NCI-H345 (cell line): ENCODE results near the gene RBM19.

Source experiments
- DNase-seq: peaks from one replicate; lab custom pipeline; 2025; lab: John Stamatoyannopoulos, UW

Gene RBM19

GRCh38 chr12:113882690-113883089 lies 83.4 kb downstream of the RBM19 start:
- no peak for DNase-seq

DNA sequence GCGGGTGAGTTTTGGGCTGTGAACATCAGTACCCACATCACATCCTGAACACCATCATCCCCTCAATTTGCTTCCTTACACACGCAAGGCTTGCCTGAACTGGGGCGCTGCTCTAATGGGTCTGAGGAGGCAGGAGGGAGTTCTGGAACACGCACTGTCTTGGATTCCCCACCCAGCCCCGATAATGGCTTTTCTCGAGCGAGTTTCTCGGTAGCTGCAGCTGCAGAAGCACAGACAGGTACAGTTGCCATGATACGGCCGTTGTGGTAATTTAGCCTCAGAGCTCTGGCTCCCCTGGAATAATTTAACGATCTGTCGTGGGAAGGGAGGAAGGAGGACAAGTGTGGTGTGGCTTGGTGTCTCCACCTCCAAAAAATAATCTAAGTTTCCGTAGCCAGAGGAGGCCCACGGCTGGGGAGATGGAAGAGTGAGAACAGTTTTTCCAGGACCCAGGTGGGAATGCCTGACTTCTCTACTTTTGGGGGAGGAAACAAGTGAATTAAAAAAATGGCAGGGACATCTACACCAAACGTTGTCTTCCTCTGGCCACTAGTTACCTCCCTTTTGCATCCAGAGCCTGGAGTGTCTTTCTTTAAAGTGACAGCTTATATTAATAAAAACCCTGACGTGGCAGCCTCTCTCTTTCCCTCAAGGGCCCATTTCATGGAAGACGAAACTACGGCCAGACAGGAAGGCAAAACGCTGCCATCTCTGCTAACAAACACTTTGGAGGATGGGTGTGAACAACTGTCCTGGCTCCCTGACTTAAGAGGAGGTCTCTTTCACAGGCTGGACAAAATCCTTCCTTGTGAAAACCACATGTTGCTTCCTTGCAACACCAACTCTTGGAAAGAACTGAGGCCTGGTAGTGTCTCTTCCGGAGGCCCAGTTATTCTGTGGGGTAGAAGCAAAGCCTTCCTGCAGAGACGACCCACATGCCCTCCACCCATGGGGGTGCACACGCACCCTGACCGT lies 84.8 kb downstream of the RBM19 start:
- no peak for DNase-seq

DNA sequence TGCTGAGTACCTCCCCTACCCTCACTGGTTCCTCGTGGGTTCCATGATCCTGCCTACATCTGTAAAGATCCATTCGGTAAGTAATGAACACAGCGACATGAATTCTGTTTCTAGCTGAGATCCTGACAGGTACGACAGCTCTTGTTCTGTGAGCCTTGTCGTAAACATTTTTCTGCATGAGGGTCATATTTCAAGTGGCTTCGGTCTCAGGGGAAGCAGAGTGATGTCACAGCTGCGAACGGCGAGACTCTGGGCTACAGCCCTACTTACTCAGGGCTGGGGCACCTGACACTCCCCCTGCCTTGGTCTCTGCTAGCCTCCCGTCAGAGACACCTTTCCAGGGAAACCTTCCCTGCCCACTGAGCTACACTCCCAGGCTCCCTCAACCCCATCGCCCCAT lies 85.8 kb downstream of the RBM19 start:
- peak; percentile 30 for DNase-seq

GRCh38 chr12:113879658-113880057 lies 86.5 kb downstream of the RBM19 start:
- no peak for DNase-seq

DNA sequence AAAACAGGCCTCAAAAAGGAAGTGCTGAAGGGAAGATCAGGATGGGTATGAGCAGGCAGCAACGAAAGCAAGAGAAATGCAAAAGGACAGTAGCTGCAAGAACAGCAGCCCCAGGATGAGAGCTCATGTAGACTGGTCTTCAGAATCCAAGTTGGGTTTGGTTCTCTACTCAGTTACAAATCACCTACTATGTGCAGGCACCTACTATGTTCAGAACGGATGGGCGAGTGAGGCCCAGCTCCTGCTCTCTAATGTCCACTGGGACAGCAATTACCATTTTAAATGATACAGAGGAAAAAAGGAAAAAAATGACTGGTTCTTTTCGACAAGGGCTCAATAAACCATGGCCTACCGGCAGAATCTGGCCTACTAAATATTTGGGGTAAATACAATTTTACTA lies 88.5 kb downstream of the RBM19 start:
- no peak for DNase-seq

DNA sequence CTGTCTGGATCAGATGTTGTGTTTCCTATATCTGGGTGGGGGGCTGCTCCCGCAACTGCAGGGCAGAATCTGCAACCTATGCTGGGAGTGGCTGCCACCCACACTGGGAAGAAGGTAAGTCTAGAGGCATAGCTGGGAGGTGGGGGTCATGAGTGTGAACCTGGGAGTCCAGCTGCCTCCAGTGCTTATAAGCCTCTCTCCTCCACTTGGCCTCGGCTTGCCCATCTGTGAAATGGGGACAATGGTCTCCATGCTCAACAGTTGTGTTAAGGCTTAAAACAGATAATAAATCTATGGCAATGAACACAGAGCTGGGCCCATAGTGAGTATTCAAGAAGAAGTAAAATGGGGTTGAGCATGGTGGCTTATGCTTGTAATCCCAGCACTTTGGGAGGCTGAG lies 90.0 kb downstream of the RBM19 start:
- DNase-seq, result no peak

DNA sequence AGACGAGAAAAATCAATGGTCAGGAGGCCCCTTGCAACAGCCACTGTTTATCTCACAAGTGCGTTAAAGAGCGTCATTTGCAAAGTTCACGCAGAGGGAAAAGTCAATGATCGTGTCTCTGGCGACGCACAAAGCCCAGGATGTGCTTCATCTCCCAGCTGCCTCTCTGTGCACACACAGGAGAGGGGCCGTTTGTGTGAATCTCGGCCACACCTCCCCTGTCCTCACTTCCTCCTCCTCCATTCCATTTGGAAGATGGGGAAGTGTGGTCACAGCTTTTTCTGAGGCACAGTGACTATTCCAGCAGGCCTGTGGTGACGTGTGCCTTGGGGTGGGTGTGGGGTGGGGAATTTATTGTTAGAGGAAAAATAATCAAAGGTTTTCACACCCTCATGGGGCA lies 90.4 kb downstream of the RBM19 start:
- DNase-seq, result peak; percentile 31

DNA sequence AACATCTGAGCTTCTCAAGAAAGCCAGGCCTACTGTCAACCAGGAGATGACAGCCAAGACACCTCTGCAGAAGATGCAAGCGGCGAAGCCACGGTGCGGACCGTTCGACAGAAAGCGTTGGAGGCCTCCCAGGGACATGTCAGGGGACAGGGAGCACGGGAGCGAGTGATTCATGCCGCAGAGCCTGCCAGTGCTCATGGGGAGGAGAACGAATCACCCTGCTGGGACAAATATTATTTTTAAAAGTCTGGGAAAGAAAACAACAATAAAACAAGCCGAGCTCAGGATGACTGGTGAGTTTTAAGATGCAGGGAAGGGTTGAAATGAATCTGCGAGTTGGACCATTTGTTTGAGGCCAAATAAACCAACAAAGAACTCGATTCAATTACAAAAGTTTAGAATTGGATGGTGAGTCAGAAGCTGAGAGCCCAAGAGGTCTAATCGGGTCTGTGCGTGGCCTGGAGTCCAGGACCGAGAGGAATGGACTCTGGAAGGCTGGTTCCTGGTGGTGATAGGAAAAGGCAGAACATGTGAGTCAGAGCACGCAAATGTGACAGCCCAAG lies 91.0 kb downstream of the RBM19 start:
- DNase-seq, result no peak

DNA sequence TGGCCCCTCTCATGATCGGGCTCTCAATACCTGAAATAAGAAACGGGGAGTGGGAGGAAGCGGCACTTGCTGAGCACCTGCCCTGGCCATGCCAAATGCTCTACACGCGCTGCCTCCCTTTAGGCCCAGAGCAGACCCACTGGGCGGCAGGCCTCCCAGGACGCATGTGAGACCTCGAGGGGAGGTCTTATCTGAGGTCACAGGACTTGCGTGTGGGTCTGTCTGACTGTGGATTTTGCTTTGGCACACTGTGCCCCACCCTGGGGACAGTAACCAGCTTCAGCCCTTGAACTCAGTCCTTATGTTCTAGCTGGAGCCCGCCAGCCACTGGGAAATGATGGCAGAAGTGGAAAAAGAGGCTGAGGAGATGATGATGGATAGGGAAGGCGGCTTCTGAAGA lies 91.8 kb downstream of the RBM19 start:
- DNase-seq, result no peak

- DNase-seq, result no peak
Observed at GRCh38 chr12:113873740-113874139, 92.4 kb downstream of the RBM19 start.

GRCh38 chr12:113870890-113871289 lies 95.2 kb downstream of the RBM19 start:
- DNase-seq, result no peak

DNA sequence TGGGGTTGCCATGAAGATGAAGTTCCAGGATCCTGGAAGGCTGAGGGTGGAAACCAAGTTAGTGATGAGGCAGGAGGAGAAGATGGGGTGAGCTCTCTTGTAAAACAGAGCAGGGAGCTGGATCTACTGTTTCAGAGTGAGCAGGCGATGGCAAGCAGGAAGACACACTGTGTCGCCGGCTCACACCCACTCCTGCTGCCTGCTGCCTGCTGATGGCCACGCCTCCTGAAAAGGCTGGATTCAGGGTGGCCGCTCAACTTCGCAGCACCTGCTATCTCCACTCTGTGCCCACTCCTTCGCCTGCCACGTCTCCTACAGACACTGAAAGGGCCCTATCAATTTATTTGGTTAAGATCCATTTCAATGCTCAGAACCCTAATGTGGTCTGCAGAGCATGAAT lies 96.1 kb downstream of the RBM19 start:
- no peak for DNase-seq

DNA sequence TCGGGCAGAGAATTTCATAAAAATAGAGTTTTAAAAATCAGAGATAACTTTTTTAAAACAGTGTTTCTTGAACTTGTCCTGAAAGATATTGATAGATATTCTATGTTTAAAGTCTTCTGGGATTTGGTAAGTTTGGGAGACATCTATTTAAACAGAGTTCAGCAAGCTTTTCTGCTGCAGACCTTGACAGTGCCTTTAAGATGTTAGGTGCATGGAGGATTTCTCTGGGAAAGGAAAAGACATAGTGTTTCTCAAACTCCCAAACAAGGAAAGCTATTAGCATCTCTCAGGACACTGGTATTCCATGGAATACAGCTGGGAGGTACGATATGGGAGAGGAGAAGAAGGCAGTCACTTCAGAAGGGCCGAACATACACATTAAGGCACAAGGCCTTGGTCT lies 97.8 kb downstream of the RBM19 start:
- DNase-seq, result no peak

DNA sequence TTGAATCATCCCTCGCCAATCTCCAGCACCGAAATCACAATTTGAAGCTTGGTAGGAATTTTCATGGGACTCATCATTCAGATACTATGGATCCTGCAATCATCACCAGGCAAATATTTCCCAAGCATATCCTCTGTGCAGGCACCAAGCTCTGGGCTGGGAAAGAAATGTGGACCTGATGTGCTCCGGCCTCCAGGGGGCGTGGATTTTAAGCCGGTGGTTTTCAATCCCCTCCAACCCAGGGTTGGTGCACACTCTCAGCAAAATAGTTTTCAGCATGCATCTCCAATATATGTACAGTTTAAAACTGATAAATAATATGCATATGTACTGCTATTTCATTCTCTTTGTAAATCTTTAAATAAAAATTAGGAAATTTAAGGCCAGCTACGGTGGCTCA lies 98.9 kb downstream of the RBM19 start:
- DNase-seq, result no peak

DNA sequence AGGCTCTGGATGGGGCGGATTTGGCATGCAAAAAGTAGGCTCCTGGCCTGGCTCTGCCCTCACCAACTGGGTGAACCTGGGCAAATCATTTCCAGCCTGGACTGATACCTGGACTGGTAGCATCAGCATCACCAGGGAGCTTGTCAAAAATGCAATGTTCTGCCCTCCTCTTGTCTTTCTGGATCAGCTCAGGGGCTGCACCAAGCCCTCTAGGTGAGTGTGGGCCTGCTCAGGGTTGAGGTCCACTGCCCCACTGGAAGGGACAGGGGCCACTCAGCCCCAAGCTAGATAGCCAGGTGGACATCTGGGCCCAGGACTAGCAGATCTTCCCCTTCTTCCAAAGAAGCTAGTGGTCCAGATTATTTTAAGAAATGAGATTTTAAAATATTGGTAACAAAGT lies 99.6 kb downstream of the RBM19 start:
- no peak for DNase-seq

DNA sequence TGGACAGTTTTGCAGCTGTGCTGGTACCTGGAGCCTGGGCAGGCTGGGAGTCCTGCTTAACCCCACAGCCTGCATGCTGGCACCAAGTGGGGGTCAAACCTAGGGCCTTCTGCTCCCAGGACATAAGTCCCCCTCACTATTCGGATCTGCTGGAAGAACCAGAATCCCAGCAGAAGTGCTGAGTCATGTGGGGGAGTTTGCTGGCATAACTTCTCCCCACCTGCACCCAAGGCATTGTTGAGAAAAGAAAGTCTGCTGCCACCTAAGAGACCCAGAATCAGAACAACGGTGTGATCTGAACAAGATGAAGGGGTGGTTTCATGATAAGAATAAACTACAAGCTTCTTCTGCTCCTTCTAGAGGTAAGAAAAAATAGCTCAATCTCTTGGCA lies 102.7 kb downstream of the RBM19 start:
- no peak for DNase-seq

DNA sequence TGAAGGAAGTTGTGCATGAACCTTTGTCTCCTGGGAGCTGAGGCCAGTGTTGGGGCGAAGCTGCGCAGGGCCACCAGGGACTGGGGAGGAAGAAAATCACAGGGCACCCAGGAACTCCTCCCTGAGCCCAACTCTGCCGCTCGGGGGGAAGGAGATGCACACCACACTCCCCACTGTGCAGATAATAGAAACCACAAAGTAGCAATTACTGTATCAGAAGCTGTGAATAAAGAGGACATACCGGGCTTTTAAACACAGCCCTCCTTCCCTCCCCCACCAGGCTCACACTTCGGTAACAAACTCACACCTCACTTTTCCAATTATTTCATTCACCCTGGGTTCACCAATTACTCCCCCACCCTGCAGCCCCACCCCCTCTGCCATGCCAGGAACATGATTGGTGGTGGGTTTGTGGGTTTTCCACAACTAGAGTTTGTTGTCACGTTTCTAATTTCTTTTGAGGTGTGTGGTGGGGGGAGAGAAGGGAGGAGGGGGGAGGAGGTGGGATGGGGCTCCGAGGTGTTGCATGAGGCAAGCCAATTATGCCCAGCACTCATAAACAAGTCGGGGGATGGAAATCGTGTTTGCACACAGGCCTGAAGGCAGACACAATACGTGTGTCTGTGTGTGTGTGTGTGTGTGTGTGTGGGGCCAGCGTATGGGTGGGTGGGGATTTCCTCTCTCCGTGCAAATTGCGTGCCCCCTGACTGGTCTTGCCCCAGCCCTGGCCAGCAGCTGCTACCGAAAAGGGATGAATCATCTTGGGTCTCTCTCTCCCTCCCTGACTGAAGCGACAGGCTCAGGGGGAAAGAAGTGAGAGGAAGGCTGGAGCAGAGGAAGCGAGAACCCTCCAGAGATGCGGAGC lies 103.3 kb downstream of the RBM19 start:
- DNase-seq, result no peak

DNA sequence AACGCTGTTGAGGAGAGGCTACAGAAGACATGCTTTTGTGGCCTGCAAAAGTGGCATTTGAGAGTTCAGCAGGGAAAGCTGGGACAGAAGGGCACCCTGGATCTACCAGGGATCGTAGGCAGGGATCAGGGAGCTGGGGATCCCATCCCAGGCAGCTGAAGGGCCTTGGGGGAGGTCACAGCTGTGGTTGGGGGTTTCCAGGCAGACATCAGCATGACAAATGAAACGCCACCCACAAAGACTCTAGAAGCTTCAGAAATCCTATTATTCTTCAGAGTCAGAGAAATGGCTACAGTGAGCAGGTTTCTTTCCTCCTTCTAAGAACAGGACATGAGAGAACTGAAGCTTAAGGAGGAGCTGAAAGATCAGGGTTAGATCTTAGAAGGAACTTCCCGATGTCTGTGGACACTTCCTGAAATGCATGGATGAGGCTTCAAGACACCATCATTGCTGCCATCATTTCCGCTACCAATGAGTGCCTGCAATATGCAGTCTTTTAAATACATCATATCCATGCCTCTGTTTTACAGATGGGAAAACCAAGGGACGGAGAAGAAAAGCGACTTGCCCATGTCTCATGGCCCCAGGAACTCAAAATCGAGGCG lies 104.3 kb downstream of the RBM19 start:
- no peak for DNase-seq

DNA sequence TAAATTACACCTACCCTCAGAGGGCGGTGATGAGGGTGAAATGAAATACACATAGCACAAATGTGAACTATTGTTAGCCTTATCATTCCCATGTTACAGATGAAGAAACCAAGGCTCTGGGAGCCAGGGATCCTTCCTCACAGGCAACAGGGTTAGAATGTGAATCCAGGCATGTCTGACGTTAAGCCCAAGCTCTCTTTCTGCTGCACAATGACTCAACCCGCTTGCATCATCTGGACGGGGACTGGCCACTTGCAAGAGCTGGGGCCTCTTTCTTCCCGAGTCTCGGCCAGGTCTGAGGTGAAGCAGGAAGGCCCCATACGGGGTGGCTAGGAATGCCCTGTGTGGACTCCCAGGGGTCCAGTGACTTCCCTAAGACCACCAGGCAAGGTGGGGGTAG lies 105.2 kb downstream of the RBM19 start:
- no peak for DNase-seq

DNA sequence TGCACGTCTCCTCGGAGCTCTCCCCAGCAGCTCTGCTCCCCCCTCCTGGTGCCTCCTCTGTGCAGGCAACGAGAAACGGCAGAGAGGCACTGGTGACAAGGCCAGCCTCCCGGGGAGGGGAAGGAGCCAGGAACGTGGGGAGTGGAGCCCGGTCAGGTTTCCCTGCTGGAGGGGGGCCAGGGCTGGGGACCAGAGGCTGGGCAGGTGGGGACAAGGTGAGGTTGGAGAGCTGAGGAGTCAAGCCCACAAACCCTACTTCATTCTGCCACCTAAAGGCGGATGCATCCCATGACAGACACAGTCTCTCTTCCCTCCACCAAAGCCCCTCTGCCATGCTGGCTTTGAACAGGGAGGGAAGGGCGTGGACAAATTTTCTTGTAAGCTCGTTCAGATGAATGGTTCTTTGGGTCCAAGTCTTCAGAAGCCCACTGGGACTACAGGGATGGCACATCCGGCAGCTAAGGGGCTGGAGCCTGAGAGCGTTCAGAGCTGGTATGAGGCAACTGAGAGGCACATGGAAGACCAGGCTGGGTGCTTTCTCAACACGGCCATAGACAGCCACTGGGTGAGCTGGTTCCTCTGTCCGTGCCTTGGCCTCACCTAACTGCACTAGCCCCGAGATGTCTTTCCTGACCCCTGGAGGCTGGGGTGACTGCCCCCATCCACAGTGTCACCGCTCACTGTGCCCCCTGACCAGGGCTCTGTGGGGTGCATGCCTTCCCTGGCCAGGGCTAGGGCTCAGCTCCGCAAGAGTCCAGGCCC lies 105.9 kb downstream of the RBM19 start:
- DNase-seq, result no peak

GRCh38 chr12:113858841-113859386 lies 107.2 kb downstream of the RBM19 start:
- DNase-seq, result no peak
